Lower leg skin (tissue), 3 donors: ENCODE data around the gene AGT.

ENCODE experiments used
- POLR2A ChIP-seq, 2 donors: fragments of 450-650 bp; IDR thresholded peaks; one replicate each; pipeline ENCODE4 v1.6.1; 2016 to 2017; ENCODE audit warnings: antibody characterized with exemption in 2 of 2, mild to moderate bottlenecking in 1 of 2, moderate library complexity in 1 of 2
- TF ChIP-seq, protein P1 (sequence below), 3 donors: fragments of 450-650 bp; IDR thresholded peaks; one replicate each; pipeline ENCODE4 v1.5.1; 2016; ENCODE audit warnings: antibody characterized with exemption in 3 of 3, mild to moderate bottlenecking in 3 of 3, moderate library complexity in 2 of 3

DNA sequence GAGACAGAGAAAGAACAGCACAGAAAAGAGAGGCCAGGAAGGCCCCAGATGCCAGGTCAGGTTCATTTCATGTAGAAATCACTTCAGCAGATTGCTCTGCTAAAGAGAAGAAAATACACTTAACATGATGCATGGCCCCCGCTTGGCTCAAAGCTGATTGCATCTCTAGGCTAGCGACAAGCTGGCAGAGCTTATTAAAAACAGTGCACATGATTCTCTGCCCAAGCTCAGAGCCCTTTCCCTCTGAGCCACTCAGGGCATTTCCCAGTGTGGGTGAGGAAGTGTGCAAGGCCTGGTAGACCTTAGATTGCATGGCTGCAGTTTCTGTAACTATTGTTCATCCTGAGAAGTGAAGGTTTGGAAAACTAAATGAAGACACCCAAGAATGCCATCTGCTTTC is 30.0 kb upstream of the AGT start:
- no peak for TF ChIP-seq POLR2A (IDR thresholded peaks at IDR 0.05)
- TF ChIP-seq, protein P1, sequence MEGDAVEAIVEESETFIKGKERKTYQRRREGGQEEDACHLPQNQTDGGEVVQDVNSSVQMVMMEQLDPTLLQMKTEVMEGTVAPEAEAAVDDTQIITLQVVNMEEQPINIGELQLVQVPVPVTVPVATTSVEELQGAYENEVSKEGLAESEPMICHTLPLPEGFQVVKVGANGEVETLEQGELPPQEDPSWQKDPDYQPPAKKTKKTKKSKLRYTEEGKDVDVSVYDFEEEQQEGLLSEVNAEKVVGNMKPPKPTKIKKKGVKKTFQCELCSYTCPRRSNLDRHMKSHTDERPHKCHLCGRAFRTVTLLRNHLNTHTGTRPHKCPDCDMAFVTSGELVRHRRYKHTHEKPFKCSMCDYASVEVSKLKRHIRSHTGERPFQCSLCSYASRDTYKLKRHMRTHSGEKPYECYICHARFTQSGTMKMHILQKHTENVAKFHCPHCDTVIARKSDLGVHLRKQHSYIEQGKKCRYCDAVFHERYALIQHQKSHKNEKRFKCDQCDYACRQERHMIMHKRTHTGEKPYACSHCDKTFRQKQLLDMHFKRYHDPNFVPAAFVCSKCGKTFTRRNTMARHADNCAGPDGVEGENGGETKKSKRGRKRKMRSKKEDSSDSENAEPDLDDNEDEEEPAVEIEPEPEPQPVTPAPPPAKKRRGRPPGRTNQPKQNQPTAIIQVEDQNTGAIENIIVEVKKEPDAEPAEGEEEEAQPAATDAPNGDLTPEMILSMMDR (IDR thresholded peaks at IDR 0.05): no peak
